HG03354 (cell line): ENCODE data around the gene RETREG1.
A peak's percentile ranks its signal among the peaks of the same experiment; 100 is the strongest.

Experiments
- ATAC-seq: cut with Tn5 transposase; IDR thresholded peaks from one replicate; pipeline ENCODE4 v1.9.1; 2021; ENCODE audit warnings: mild to moderate bottlenecking; ENCODE audit not compliant: unreplicated experiment, poor library complexity, severe bottlenecking

The RETREG1 gene

DNA sequence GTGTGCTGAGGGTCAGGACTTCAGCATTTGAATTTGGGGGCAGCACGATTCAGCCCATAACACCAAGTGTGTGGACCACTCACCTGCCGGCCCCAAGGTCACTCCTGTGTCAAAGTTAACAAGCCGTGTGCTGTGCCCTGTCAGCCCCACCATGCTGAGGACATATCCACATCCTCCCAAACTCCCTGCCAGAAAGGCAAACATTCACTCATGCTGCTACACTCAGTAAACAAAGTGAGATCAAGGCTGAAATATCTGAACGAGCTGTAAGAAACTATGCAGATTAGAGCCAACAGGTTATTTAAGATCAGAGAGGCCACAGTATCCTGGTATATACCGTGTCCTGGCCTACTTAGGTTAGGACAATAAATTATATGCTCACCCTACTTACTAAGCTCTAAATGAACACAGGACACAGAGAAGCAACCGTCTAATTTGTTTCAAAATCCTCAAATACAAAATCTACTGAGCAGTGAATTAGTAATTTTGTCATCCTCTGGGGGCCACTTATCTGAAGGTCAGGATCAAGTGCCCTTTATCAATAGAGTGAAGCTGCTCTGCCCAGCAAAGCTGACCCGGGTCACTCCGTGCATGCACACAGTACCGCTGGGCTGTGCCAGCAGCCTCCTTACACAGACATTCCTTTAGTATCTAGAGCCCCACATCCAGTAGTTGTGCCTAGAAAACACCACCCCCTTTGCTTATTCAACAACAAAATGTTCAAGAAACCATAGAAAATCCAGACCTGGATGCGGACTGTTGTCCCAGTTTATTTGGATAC, 28.2 kb downstream of the RETREG1 start:
- no peak for ATAC-seq

DNA sequence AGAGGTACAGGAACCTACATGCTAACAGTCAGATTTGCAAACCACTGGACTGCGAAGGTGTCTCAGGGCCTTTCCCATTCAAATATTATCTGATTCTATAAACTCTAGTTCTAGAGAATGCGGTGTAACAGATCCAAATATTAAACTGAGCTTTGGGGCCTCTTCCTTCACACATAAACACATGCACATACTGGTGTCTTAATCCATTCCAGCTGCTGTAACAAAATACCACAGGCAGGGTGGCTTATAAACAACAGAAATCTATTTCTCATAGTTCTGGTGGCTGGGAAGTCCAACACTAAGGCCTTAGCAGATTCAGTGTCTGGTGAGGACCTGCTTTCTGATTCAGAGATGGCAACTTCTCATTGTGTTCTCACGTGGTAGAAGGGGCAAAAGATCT, 30.2 kb downstream of the RETREG1 start:
- ATAC-seq, result no peak

DNA sequence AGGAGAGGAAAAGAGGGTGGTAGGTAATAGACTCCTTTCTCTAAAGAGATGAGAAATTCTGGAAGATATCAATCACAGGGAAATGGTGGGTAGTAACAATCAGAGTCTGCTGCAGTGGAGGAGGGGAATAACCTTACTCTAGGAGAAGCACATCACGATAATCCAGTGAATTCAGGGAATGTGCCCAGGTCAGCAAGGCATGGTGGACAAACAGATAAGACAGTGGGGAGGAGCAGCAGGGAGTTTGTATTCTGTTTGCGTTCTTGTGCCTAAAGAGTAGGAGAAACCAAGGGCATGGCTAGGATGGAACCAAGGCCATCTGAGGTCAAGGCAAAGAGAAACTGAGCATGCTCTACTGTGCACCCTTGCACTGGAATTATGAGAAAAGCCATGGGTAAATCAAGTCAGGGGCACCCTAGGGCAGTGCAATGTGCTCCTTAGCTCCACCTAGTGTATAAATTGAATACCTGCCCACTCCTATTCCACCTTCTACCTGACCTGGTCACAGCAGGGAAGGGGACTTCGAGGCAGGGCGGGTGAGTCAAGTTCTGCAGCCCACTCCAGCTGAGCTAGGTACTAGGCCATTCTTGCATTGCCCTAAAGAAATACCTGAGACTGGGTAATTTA, 31.6 kb downstream of the RETREG1 start:
- ATAC-seq, result peak; percentile 68

DNA sequence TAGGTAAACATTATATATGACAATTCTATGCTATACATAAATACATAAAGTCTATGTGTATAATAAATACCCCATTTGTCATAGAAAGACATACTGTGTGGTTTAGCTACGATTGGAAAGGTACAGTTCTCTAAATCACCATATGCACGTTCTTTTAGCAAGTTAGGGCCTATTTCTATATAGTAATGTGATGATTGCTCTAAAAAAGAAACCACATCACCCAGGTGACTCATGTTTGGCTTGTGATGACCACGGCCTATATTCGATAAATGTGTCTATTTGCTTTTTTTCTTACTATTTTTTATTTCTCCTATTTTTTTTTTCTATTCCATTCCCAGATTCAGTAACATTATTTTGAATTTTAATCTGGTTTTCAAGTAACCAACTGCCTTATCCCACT, 34.7 kb downstream of the RETREG1 start:
- no peak for ATAC-seq

DNA sequence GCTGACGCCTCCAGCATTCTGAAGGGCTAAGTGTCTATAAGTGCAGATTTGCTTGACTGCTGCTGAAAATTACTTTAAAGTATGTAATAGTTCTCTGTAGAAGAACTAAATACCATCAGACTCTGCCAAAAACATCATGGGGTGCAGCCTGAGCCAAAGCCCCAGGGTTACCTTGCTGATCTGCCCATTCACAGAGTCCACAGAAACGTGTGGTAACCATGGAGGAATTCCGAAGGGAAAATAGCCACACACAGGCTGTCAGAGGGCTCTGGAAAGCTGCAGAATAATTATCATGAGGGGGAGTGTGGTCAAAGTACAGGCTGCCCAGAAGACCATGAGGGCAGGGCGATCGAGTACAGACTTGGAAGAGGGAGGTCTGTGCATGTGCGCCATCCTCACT, 36.4 kb downstream of the RETREG1 start:
- ATAC-seq, result no peak

DNA sequence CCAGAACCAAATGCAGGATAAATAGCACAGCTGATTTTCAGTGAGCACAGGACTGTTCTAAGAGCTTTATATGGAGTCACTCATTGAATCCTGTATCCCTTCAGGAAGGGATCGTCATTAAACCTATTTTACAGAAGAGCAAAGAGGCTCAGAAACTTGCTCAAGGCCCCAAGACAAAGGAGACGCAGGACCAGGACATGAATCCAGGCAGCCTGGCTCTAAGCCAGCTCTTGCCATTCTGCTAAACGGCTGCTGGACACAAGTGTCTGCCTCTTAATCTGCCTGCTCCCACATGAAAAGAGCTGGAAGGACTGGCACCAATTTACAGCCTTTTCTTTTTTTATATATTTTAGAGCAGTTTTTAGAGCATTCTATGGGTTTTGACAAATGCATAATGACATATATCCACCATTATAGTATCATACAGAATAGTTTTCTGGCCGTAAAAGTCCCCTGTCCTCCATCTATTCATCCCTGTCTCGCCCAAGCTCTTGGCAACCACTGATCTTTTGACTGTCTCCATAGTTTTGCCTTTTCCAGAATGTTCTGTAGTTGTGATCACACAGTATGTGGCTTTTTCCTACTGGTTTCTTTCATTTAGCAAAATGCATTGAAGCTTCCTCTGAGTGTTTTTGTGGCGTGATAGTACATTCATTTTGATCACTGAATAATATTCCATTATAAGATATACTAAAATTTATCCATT, 37.5 kb downstream of the RETREG1 start:
- no peak for ATAC-seq

- no peak for ATAC-seq
Measured at GRCh38 chr5:16578474-16578883, 38.3 kb downstream of the RETREG1 start.

- ATAC-seq, result no peak
Measured at GRCh38 chr5:16577677-16578076, 39.1 kb downstream of the RETREG1 start.

GRCh38 chr5:16574789-16575721, 41.7 kb downstream of the RETREG1 start:
- ATAC-seq, result no peak

DNA sequence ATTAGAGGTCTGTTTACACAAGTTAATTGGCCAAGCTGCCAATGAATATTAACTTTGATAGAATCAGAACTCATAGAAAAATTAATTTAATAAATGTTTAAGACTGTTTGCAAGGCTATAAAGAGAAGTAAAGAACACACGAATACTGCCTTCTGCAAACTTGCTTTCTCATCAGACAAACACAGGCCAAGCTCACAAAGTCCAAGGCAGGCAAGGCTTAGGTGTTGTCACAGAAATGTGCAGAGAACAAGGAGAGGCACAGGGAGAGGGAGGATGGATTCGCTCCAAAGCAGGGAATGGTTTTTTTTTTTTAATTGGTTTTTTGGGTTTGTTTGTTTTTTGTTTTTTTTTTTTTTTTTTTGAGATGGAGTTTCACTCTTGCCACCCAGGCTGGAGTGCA, 43.4 kb downstream of the RETREG1 start:
- ATAC-seq, result no peak

DNA sequence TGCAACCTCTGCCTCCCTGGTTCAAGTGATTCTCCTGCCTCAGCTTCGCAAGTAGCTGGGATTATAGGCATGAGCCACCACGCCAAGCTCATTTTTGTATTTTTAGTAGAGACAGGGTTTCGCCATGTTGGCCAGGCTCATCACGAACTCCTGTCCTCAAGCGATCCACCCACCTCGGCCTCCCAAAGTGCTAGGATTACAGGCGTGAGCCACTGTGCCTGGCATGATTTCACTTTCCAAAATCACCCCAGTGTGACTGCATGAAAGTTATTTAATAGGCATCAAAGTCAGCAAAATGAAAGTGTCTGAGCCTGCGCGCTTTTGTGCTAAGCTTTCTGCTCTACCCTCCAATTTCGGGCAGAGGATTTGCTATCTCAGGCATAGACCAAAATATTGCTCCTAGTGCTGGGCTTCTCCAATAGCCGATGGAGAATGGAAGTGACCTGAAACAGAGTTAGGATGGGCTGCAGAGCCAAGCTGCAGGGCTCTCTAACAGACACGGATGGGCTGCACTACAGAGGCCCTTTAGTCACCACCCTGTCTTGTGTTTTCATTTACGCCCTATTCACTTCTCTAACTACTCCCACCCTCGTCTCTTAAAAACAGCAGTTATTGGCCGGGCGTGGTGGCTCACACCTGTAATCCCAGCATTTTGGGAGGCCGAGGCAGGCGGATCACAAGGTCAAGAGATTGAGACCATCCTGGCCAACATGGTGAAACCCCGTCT, 44.3 kb downstream of the RETREG1 start:
- no peak for ATAC-seq

- no peak for ATAC-seq
Measured at GRCh38 chr5:16571016-16571415, 45.8 kb downstream of the RETREG1 start.

- no peak for ATAC-seq
Measured at GRCh38 chr5:16570121-16570815, 46.5 kb downstream of the RETREG1 start.

DNA sequence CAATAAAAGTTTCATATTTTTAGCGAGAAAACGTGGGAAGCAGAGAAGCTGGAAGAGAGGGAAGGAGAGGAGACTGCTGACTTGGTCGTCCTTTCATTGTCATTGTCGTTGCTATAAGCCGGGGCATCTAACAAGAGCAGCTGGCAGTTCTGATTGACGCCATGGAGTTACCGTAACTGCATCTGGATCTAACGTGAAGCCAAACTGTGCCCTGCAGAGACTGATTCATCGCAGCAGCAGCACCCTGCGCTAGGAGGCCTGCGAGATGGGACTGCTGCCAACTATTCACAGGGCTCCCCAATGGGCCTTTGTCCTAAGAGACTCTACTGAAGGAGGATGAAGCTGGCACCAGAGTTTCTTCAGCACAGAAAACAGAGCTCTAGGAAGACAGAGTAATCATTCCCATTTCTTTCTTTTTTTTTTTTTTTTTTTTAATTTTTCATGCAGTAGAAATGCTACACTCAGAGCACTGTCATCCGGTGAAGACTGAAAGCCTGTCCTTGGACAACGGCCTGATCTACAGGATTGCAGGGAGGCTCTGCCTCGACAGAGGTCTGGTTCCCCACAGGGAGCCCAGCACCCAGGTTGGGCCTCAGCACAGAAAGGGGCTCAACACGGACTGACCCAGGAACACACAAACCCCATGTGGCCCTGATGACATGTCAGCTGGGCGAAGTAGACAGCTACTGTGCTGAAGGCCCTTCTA, 47.8 kb downstream of the RETREG1 start:
- ATAC-seq, result no peak

DNA sequence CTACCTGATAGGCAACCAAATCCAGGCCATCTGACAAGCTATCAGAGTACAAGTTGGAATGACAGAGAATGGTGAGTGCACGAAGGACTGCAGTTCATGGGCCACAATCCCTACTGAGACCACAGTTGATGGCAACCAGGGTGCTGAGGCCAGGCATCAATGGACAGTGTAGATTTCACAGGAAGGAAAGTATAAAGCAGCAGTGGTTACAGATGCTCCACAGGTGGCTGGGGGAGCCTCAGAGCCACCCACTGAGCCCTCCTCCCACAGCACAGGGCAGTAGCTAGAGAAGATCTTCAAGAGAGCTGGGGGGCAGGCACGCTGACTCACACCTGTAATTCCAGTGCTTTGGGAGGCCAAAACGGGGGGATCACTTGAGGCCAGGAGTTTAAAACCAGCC, 49.4 kb downstream of the RETREG1 start:
- no peak for ATAC-seq

DNA sequence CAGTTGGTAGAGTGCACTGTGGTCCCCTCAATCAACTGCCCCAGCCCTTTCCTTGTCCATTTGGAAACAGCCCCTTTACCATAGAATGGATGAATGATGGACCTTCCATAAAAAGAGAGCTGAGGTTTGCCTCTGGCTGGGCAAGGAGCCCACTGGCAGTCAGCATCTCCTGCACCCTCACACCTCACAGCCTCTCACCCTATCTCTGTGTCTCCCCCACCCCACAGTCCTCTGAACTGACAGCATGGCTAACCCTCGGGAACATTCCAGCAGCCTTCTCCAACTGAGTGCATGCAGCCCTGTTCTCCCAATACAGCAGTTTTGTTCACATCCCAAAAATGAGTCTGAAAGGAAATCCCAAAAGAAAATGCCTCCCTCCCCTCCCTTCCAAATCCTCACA, 51.7 kb downstream of the RETREG1 start:
- no peak for ATAC-seq

DNA sequence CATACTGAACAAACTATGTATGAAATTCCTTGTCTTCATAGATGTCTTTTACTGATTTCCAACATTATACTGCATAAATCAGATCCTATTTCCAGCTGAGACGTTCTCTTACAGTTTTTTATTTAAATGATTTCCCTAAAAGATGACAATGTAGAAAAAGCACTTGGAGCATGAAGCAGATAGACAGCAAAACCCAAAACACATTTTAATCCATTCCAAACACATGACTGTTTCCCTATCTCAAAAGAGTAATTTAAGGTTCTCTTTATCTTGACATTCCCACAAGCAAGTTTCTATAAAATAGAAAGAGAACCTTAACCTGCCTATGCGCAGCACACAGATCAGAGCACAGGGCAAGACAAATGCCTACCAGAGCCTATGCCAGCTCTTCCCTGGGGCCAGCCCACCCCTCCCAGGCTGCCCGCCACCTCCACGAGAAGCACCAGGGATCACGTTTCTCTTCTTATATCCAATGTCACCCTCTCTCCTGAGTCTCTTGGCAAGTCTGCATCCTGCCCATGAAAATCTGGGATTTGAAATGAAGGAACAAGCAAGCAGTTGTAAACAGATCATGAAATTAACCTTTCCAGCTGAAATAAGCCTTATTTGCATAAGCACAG, 52.4 kb downstream of the RETREG1 start:
- ATAC-seq, result no peak

GRCh38 chr5:16563686-16564085, 53.1 kb downstream of the RETREG1 start:
- no peak for ATAC-seq
